Hematopoietic multipotent progenitor cell treated with erythropoietin and hydrocortisone succinate and interleukin-3 and kit ligand, for 6 days (in vitro differentiated cells): ENCODE data around the gene CCDC6.
A peak's percentile ranks its signal among the peaks of the same experiment; 100 is the strongest.
"Not testable (repeated sequence)": the region's sequence is repeated elsewhere in the genome, so short reads cannot be mapped to it uniquely, and the experiment has no call there.

Experiments
- DNase-seq: peaks from one replicate; pipeline ENCODE4 v3.0.0-alpha.2; 2015

The CCDC6 gene

GRCh38 chr10:59905066-59905730, 1.2 kb downstream of the CCDC6 start:
- DNase-seq: peak; percentile 41

GRCh38 chr10:59904426-59905065, 1.8 kb downstream of the CCDC6 start:
- DNase-seq: no peak

GRCh38 chr10:59903871-59904270, 2.5 kb downstream of the CCDC6 start:
- DNase-seq: no peak

GRCh38 chr10:59902016-59902415, 4.3 kb downstream of the CCDC6 start:
- no peak for DNase-seq

GRCh38 chr10:59901470-59901869, 4.9 kb downstream of the CCDC6 start:
- DNase-seq: no peak

GRCh38 chr10:59900048-59900727, 6.2 kb downstream of the CCDC6 start:
- DNase-seq: no peak

- no peak for DNase-seq
Observed at GRCh38 chr10:59898125-59898835, 8.1 kb downstream of the CCDC6 start.

- peak; percentile 76 for DNase-seq
Observed at GRCh38 chr10:59896191-59896590, 10.2 kb downstream of the CCDC6 start.

GRCh38 chr10:59895629-59896116, 10.7 kb downstream of the CCDC6 start:
- no peak for DNase-seq

GRCh38 chr10:59894114-59894513, 12.2 kb downstream of the CCDC6 start:
- DNase-seq: no peak

GRCh38 chr10:59892697-59893096, 13.7 kb downstream of the CCDC6 start:
- no peak for DNase-seq

- DNase-seq: no peak
Observed at GRCh38 chr10:59891936-59892335, 14.4 kb downstream of the CCDC6 start.

- DNase-seq: no peak
Observed at GRCh38 chr10:59891349-59891748, 15.0 kb downstream of the CCDC6 start.

GRCh38 chr10:59888781-59889435, 17.4 kb downstream of the CCDC6 start:
- DNase-seq: peak; percentile 64

- DNase-seq: no peak
Observed at GRCh38 chr10:59887972-59888640, 18.2 kb downstream of the CCDC6 start.

- no peak for DNase-seq
Observed at GRCh38 chr10:59887006-59887405, 19.4 kb downstream of the CCDC6 start.

GRCh38 chr10:59885430-59886134, 20.8 kb downstream of the CCDC6 start:
- peak; percentile 82 for DNase-seq

- DNase-seq: not testable (repeated sequence)
Observed at GRCh38 chr10:59884893-59885292, 21.5 kb downstream of the CCDC6 start.

GRCh38 chr10:59881640-59882039, 24.7 kb downstream of the CCDC6 start:
- no peak for DNase-seq

GRCh38 chr10:59880971-59881510, 25.3 kb downstream of the CCDC6 start:
- DNase-seq: peak; percentile 93

GRCh38 chr10:59880019-59880717, 26.2 kb downstream of the CCDC6 start:
- no peak for DNase-seq
